ENCODE results near the gene ZYX.

Gene ZYX

GRCh38 chr7:143361552-143362130 is 19.5 kb upstream of the ZYX start:
- TF ChIP-seq CTCF (IDR thresholded peaks at IDR 0.05; ENCODE audit: poor library complexity, severe bottlenecking): no peak
- no peaks in the 10 kb centered on the region for H3K9me3 ChIP-seq (ENCODE audit: severe bottlenecking)
- DNase-seq (ENCODE audit: low spot score) (no peak), ATAC-seq (ENCODE audit: low read depth) (peak; percentile 10; the same call in 1 of the 3 replicates)
- no peak overlapping the region for H3K27ac ChIP-seq (ENCODE audit: poor library complexity, severe bottlenecking)
- H3K36me3 ChIP-seq (ENCODE audit: low read depth): no peaks in the 10 kb centered on the region
- peak overlapping the region; percentile 32 for H3K4me3 ChIP-seq (ENCODE audit: severe bottlenecking)
- H3K4me1 ChIP-seq (ENCODE audit: insufficient read depth, poor library complexity, severe bottlenecking): no peaks in the 10 kb centered on the region
- peaks cover 43% of the 10 kb centered on the region for H3K27me3 ChIP-seq (ENCODE audit: insufficient read depth, poor library complexity, severe bottlenecking)

DNA sequence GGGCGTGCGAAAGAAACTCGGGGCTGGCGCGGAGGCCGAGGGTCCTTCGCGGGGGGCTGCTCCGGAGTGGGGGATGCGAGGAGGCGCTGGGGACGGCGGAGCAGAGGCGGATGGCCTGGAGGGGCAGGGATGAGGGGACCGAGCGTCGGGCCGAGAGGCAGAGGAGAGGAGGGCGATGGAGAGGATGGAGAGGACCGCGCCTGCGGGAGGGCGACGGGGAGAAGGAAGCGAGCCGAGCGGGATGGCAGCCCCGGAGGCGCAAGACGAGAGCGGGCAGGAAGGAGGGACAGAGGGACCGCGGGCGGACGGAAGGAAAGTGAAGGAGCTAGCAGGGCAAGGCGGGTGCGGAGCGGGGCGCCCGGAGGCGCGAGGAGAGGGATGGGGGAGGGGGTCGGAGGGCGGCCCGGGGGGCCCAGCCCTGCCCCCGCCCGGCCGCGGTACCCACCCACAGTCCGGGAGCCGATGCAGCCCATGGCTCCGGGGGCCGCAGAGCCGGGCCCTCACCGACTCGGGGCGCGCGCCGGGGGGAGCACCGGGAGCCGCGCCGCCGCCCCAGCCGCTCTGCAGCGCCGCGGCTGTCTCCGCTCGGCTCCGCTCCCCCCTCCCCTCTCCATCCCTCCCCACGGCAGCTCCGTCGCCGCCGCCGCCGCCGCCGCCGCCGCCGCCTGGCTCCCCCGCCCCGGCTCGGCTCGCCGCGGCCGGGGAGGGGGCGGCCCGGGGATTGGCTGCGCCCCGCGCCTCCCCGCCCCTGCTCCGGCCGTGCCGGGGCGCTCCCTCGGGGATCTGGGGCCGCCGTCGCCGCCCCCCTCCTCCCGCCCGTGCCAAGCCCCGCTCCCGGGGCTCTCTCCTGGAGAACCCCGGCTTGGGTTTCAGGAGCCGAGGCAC is 18.8 kb upstream of the ZYX start, which contains the start of gene FAM131B:
Gene FAM131B (minus strand): TSS at position 583 of the 885 bp plus-strand sequence. CDS start 110 bp downstream, at position 473.
- no peak for TF ChIP-seq CTCF (IDR thresholded peaks at IDR 0.05; ENCODE audit: poor library complexity, severe bottlenecking)
- H3K27me3 ChIP-seq (ENCODE audit: insufficient read depth, poor library complexity, severe bottlenecking): peaks cover 43% of the 10 kb centered on the region
- H3K36me3 ChIP-seq (ENCODE audit: low read depth): no peaks in the 10 kb centered on the region
- DNase-seq (ENCODE audit: low spot score) (no peak), ATAC-seq (ENCODE audit: low read depth) (peak; percentile 60)
- H3K4me1 ChIP-seq (ENCODE audit: insufficient read depth, poor library complexity, severe bottlenecking): no peaks in the 10 kb centered on the region
- peak within 1 kb of the TSS; percentile 32 for H3K4me3 ChIP-seq (ENCODE audit: severe bottlenecking)
- H3K9me3 ChIP-seq (ENCODE audit: severe bottlenecking): no peaks in the 10 kb centered on the region
- H3K27ac ChIP-seq (ENCODE audit: poor library complexity, severe bottlenecking): no peak within 1 kb of the TSS

DNA sequence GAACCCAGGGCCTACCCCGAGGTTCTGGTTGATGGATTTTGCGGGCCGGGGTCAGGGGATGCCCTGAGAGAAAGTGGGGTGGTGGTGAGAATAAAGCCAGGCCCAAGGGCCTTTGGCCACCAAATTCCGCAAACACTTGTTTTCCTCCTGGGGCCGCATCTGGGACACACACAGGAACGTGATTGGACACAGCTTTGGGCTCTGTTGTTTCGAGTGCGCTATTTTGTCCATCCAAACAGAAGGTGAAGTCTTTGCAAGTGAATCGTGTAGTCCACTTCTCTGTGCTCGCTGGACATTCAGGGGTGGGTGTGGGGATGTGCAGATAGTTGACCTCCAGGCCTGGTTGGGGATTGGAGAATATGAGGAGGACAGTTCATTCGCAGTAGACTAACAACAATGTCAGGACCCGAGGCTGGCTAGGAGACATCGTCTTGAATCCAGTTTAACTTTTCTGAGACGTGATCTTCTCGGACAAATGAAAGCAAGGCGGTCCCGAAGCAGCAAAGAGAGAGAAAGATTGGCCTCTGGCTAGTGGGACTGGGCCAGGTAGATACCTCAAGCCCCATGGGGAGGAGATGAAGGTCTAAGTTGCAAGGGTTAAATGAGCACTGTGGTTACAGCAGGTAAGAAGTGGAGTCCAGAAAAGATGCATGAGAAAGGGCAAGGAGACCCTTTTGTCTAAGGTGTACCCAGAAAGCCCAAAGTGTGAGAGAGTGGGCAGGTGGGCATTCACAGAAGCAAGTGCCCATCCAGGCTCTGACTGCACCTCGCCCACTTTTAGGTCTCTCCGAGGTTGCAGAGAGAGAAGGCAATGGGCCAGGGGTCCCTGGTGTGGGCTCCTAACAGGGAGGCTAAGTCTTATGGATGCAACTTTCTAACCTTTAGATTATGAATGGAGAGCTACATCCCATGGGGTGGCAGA is 17.9 kb upstream of the ZYX start:
- peak overlapping the region; percentile 32 for H3K4me3 ChIP-seq (ENCODE audit: severe bottlenecking)

GRCh38 chr7:143367972-143368371 is 13.2 kb upstream of the ZYX start:
- H3K27ac ChIP-seq (ENCODE audit: poor library complexity, severe bottlenecking): no peak overlapping the region
- peaks cover 22% of the 10 kb centered on the region for H3K27me3 ChIP-seq (ENCODE audit: insufficient read depth, poor library complexity, severe bottlenecking)
- ATAC-seq (ENCODE audit: low read depth) (peak; percentile 68), DNase-seq (ENCODE audit: low spot score) (no peak)
- no peak overlapping the region for H3K4me3 ChIP-seq (ENCODE audit: severe bottlenecking)
- no peaks in the 10 kb centered on the region for H3K9me3 ChIP-seq (ENCODE audit: severe bottlenecking)
- H3K4me1 ChIP-seq (ENCODE audit: insufficient read depth, poor library complexity, severe bottlenecking): peaks cover 17% of the 10 kb centered on the region
- no peaks in the 10 kb centered on the region for H3K36me3 ChIP-seq (ENCODE audit: low read depth)
- no peak for TF ChIP-seq CTCF (IDR thresholded peaks at IDR 0.05; ENCODE audit: poor library complexity, severe bottlenecking)

More for the DNA sequence above, 17.9 kb upstream of the ZYX start:
- ATAC-seq (ENCODE audit: low read depth): no peak
- H3K27me3 ChIP-seq (ENCODE audit: insufficient read depth, poor library complexity, severe bottlenecking): peaks cover 43% of the 10 kb centered on the region
- no peaks in the 10 kb centered on the region for H3K36me3 ChIP-seq (ENCODE audit: low read depth)
- no peak overlapping the region for H3K27ac ChIP-seq (ENCODE audit: poor library complexity, severe bottlenecking)
- no peaks in the 10 kb centered on the region for H3K9me3 ChIP-seq (ENCODE audit: severe bottlenecking)
- DNase-seq (ENCODE audit: low spot score): no peak
- peaks cover 4% of the 10 kb centered on the region for H3K4me1 ChIP-seq (ENCODE audit: insufficient read depth, poor library complexity, severe bottlenecking)
- no peak for TF ChIP-seq CTCF (IDR thresholded peaks at IDR 0.05; ENCODE audit: poor library complexity, severe bottlenecking)

Data from RWPE2 (cell line).